CD4-positive, alpha-beta T cell (primary cell): ENCODE measurements around the gene MAN1C1. TPM values are rescaled to one million over a fixed set of nuclear protein-coding genes. Genes with fewer than 3 reads are reported as not detected.

ENCODE experiments used
- ATAC-seq: fragments of 200-7000 bp; cut with Tn5 transposase; one replicate; pipeline ENCODE4 v1.10.0; 2022; ENCODE audit warnings: mild to moderate bottlenecking; ENCODE audit not compliant: poor library complexity
- CTCF ChIA-PET: fragments of 350-600 bp; sonication (Branson Sonifier 250); formaldehyde crosslinking; loops from one replicate; lab custom pipeline; 2021; ENCODE audit warnings: antibody characterized with exemption, inconsistent platforms; lab: Charles Lee
- POLR2A ChIA-PET: fragments of 350-600 bp; sonication (Branson Sonifier 250); formaldehyde crosslinking; loops from one replicate; lab custom pipeline; 2021; ENCODE audit warnings: antibody characterized with exemption, inconsistent platforms; lab: Charles Lee
- DNase-seq, 14 experiments: peaks; one replicate each; pipeline ENCODE4 v3.0.0-alpha.2; 2013 to 2020; ENCODE audit warnings: mixed read lengths in 2 of 14
- H3K27ac ChIP-seq, 2 donors: one replicate each; pipeline versions ENCODE4 v1.5.1 to v1.7.0; 2013; ENCODE audit warnings: low read length in 2 of 2, low read depth in 1 of 2, mild to moderate bottlenecking in 1 of 2
- H3K27me3 ChIP-seq, 2 experiments: 1 replicate in 1 of 2; 2 replicates in 1 of 2; pipeline versions ENCODE4 v1.6.1 to v1.7.0; 2013; ENCODE audit warnings: low read length in 2 of 2, control low read depth in 1 of 2, mild to moderate bottlenecking in 1 of 2, moderate library complexity in 1 of 2; ENCODE audit not compliant: insufficient read depth in 2 of 2, control insufficient read depth in 1 of 2
- H3K36me3 ChIP-seq: one replicate; pipeline ENCODE4 v1.6.1; 2013; ENCODE audit warnings: low read length, control low read depth; ENCODE audit not compliant: insufficient read depth
- H3K4me1 ChIP-seq: one replicate; pipeline ENCODE4 v1.6.1; 2013; ENCODE audit warnings: low read length, control low read depth; ENCODE audit not compliant: insufficient read depth
- H3K4me3 ChIP-seq: one replicate; pipeline ENCODE4 v1.5.1; 2013; ENCODE audit warnings: mild to moderate bottlenecking, low read length, moderate library complexity
- H3K9me3 ChIP-seq, 2 experiments: 1 replicate in 1 of 2; 2 replicates in 1 of 2; pipeline versions ENCODE4 v1.6.1 to v1.7.0; 2013; ENCODE audit warnings: low read length in 2 of 2, mild to moderate bottlenecking in 2 of 2, control low read depth in 1 of 2, moderate library complexity in 1 of 2; ENCODE audit not compliant: control insufficient read depth in 1 of 2, insufficient read depth in 1 of 2
- H3K27ac Mint-ChIP-seq: one replicate; pipeline ENCODE4 v1.8.0; 2020; ENCODE audit warnings: mixed read lengths
- H3K27me3 Mint-ChIP-seq: one replicate; pipeline ENCODE4 v1.8.0; 2021; ENCODE audit warnings: mixed read lengths
- H3K36me3 Mint-ChIP-seq: one replicate; pipeline ENCODE4 v1.8.0; 2021; ENCODE audit warnings: low read depth, mixed read lengths
- H3K4me1 Mint-ChIP-seq: one replicate; pipeline ENCODE4 v1.8.0; 2021; ENCODE audit warnings: low read depth, mixed read lengths
- H3K4me3 Mint-ChIP-seq: one replicate; pipeline ENCODE4 v1.8.0; 2020; ENCODE audit warnings: mild to moderate bottlenecking, mixed read lengths
- H3K9me3 Mint-ChIP-seq: one replicate; pipeline ENCODE4 v1.8.0; 2020; ENCODE audit warnings: mixed read lengths
- CTCF ChIP-seq: fragments of 200-600 bp; IDR thresholded peaks from one replicate; pipeline ENCODE4 v1.8.0; 2022; ENCODE audit warnings: antibody characterized with exemption, mild to moderate bottlenecking
- intact Hi-C, 2 experiments: fragments of 100-400 bp; cut with DNase I in 1 of 2; cut with micrococcal nuclease in 1 of 2; formaldehyde crosslinking; loops; one replicate each; pipeline versions ENCODE4 v1.15.1 to v1.9.0; 2023 to 2025; cut with DNase I, micrococcal nuclease
- total RNA-seq, 174 experiments: library from RNA in 2 of 174; stranded (reverse) in 2 of 174; gene quantifications; one replicate each; pipeline ENCODE4 v1.2.3 and lab custom pipeline; 2021 to 2026

Gene MAN1C1
- total RNA-seq, 2 experiments from 2014 or later: 44.4 to 46.9 TPM

GRCh38 chr1:25766721-25767436 lies 150.3 kb downstream of the MAN1C1 start:
- peaks cover 48% of the 10 kb centered on the region for H3K36me3 ChIP-seq
- ATAC-seq (no peak), DNase-seq (no peak)
- ChIA-PET CTCF (interaction anchor here (1.3 to 1.4 kb wide), 2 partner anchors 12 to 41 kb away, joined by 3 read pairs; no protein-coding TSS in a partner anchor), POLR2A (interaction anchor here (0.7 to 2.7 kb wide), 4 partner anchors 8 to 150 kb away, joined by 3 to 29 read pairs (median 4); no protein-coding TSS in a partner anchor)
- H3K9me3 ChIP-seq: no peaks in the 10 kb centered on the region
- Mint-ChIP-seq H3K4me3 (peak overlapping the region; percentile 5), H3K9me3 (no peaks in the 10 kb centered on the region), H3K27ac (peak overlapping the region; percentile 95), H3K4me1 (peaks cover 61% of the 10 kb centered on the region), H3K27me3 (no peaks in the 10 kb centered on the region), H3K36me3 (peaks cover 80% of the 10 kb centered on the region)
- intact Hi-C loops: loop anchor here in 1 of 2 experiments (5.0 kb wide), 1 partner anchor 65 kb away; no protein-coding TSS in a partner anchor
- H3K27ac ChIP-seq: peak overlapping the region in 1 of 2 donors; percentile 30
- H3K4me1 ChIP-seq: peaks cover 51% of the 10 kb centered on the region
- no peaks in the 10 kb centered on the region for H3K27me3 ChIP-seq
- no peak overlapping the region for H3K4me3 ChIP-seq
- no peak for TF ChIP-seq CTCF

- no peaks in the 10 kb centered on the region for H3K27me3 ChIP-seq
- H3K4me3 Mint-ChIP-seq: no peak overlapping the region
- ChIA-PET POLR2A (interaction anchor here (2.7 kb wide), 1 partner anchor 7 kb away, joined by 29 read pairs; no protein-coding TSS in a partner anchor), CTCF (interaction anchor here (1.3 kb wide), 1 partner anchor 13 kb away, joined by 3 read pairs; no protein-coding TSS in a partner anchor)
- H3K4me1 ChIP-seq: peaks cover 57% of the 10 kb centered on the region
- H3K36me3 ChIP-seq: peaks cover 53% of the 10 kb centered on the region
- intact Hi-C loops: loop anchor here in 1 of 2 experiments (5.0 kb wide), 1 partner anchor 65 kb away; no protein-coding TSS in a partner anchor
- H3K9me3 Mint-ChIP-seq: no peaks in the 10 kb centered on the region
- no peak overlapping the region for H3K4me3 ChIP-seq
- peak overlapping the region in 1 of 2 donors; percentile 23 for H3K27ac ChIP-seq
- ATAC-seq: no peak
- peaks cover 80% of the 10 kb centered on the region for H3K36me3 Mint-ChIP-seq
- peaks cover 67% of the 10 kb centered on the region for H3K4me1 Mint-ChIP-seq
- TF ChIP-seq CTCF: no peak
- no peaks in the 10 kb centered on the region for H3K27me3 Mint-ChIP-seq
- peak overlapping the region; percentile 95 for H3K27ac Mint-ChIP-seq
- no peaks in the 10 kb centered on the region for H3K9me3 ChIP-seq
- no peak for DNase-seq
These were observed 150.8 kb downstream of the MAN1C1 start for GRCh38 chr1:25767437-25767770.

GRCh38 chr1:25768999-25769398 lies 152.4 kb downstream of the MAN1C1 start:
- intact Hi-C loops: loop anchor here in 1 of 2 experiments (5.0 kb wide), 1 partner anchor 67 kb away; no protein-coding TSS in a partner anchor
- Mint-ChIP-seq H3K4me3 (no peak overlapping the region), H3K27me3 (no peaks in the 10 kb centered on the region), H3K27ac (peak overlapping the region; percentile 98), H3K36me3 (peaks cover 86% of the 10 kb centered on the region), H3K4me1 (peaks cover 83% of the 10 kb centered on the region), H3K9me3 (no peaks in the 10 kb centered on the region)
- no peak overlapping the region for H3K27ac ChIP-seq
- ChIA-PET CTCF (no interaction called here), POLR2A (no interaction called here)
- H3K4me3 ChIP-seq: no peak overlapping the region
- peaks cover 73% of the 10 kb centered on the region for H3K4me1 ChIP-seq
- no peak for TF ChIP-seq CTCF
- H3K9me3 ChIP-seq: no peaks in the 10 kb centered on the region
- peaks cover 50% of the 10 kb centered on the region for H3K36me3 ChIP-seq
- DNase-seq: no peak
- ATAC-seq: no peak
- H3K27me3 ChIP-seq: no peaks in the 10 kb centered on the region
